ENCODE measurements around the gene ZNF75A.

DNA sequence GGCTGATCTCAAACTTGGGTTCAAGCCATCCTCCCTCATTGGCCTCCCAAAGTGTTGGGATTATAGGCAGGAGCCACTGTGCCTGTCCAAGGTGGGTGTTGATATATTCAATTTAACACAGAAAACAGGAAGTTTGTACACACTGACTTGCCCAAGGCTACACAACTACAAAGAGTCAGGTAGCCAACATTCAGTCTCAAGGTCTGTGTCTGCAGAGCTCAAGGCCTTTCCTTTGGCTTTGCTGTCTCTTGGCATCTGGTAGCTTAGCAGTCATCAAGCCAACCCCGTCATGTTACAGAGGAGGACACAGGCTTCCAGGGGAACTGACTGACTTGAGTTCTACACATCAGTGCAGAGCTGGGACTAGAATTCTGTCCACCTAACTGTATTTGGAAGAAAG is 37.0 kb upstream of the ZNF75A start:
- TF ChIP-seq, protein P1, sequence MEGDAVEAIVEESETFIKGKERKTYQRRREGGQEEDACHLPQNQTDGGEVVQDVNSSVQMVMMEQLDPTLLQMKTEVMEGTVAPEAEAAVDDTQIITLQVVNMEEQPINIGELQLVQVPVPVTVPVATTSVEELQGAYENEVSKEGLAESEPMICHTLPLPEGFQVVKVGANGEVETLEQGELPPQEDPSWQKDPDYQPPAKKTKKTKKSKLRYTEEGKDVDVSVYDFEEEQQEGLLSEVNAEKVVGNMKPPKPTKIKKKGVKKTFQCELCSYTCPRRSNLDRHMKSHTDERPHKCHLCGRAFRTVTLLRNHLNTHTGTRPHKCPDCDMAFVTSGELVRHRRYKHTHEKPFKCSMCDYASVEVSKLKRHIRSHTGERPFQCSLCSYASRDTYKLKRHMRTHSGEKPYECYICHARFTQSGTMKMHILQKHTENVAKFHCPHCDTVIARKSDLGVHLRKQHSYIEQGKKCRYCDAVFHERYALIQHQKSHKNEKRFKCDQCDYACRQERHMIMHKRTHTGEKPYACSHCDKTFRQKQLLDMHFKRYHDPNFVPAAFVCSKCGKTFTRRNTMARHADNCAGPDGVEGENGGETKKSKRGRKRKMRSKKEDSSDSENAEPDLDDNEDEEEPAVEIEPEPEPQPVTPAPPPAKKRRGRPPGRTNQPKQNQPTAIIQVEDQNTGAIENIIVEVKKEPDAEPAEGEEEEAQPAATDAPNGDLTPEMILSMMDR (IDR thresholded peaks at IDR 0.05), result no peak
- no peak for TF ChIP-seq EP300 (IDR thresholded peaks at IDR 0.05)
- no peak for TF ChIP-seq POLR2A (IDR thresholded peaks at IDR 0.05)
- TF ChIP-seq POLR2AphosphoS5 (IDR thresholded peaks at IDR 0.05), result no peak

Measured in gastroesophageal sphincter (tissue), 3 donors.